NCI-H510A treated with DMSO at 0.1 percent for 48 hours (cell line): ENCODE measurements around the gene HERC4.

Source experiments
- DNase-seq: peaks from one replicate; lab custom pipeline; 2025; lab: John Stamatoyannopoulos, UW

The HERC4 gene, protein sequence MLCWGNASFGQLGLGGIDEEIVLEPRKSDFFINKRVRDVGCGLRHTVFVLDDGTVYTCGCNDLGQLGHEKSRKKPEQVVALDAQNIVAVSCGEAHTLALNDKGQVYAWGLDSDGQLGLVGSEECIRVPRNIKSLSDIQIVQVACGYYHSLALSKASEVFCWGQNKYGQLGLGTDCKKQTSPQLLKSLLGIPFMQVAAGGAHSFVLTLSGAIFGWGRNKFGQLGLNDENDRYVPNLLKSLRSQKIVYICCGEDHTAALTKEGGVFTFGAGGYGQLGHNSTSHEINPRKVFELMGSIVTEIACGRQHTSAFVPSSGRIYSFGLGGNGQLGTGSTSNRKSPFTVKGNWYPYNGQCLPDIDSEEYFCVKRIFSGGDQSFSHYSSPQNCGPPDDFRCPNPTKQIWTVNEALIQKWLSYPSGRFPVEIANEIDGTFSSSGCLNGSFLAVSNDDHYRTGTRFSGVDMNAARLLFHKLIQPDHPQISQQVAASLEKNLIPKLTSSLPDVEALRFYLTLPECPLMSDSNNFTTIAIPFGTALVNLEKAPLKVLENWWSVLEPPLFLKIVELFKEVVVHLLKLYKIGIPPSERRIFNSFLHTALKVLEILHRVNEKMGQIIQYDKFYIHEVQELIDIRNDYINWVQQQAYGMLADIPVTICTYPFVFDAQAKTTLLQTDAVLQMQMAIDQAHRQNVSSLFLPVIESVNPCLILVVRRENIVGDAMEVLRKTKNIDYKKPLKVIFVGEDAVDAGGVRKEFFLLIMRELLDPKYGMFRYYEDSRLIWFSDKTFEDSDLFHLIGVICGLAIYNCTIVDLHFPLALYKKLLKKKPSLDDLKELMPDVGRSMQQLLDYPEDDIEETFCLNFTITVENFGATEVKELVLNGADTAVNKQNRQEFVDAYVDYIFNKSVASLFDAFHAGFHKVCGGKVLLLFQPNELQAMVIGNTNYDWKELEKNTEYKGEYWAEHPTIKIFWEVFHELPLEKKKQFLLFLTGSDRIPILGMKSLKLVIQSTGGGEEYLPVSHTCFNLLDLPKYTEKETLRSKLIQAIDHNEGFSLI

GRCh38 chr10:68074775-68075549, at the start of gene HERC4:
TSS of gene HERC4 (minus strand) at chr10:68075283. CDS start at chr10:68073108, 2,175 bp downstream.
- peak; percentile 85 for DNase-seq

DNA sequence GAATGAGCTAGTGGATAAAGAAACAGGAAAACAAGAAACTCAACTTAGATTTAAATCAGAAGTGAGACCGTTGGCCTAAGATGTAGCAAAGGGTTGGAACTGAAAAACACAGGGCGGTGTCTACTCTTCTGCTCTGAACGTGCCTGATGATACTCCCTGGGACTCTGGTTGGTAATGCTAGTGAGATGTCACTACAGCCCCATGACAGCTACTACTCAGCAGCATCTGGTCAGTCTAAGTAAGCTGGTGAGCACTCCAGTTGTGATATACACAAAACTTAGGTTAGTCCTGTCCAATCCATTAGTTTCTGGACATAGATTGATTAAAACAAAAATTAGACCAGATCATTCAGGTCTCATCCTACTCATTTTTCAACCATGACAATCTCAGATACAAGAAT, 49.6 kb upstream of the HERC4 start:
- DNase-seq, result no peak

DNA sequence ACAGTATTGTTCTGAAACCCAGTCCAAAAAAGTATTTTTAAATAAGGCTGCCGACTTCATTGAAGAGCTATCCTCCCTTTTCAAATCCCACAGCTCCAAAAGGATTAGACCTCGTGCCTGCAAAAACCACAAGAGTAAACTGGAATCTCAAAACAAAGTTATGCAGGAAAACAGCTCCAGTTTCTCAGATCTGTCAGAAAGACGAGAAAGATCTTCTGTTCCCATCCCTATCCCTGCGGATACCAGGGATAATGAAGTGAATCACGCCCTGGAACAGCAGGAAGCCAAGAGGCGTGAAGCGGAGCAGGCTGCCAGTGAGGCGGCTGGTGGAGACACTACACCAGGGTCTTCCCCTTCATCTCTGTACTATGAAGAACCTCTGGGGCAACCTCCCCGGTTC, 46.8 kb upstream of the HERC4 start:
- DNase-seq, result no peak

- no peak for DNase-seq
Observed at GRCh38 chr10:68121020-68121743, 46.1 kb upstream of the HERC4 start.

- DNase-seq, result no peak
Observed at GRCh38 chr10:68118657-68119056, 43.6 kb upstream of the HERC4 start.

- DNase-seq, result no peak
Observed at GRCh38 chr10:68112837-68113236, 37.8 kb upstream of the HERC4 start.

- DNase-seq, result no peak
Observed at GRCh38 chr10:68111584-68111983, 36.5 kb upstream of the HERC4 start.

GRCh38 chr10:68110027-68110426, 34.9 kb upstream of the HERC4 start:
- DNase-seq, result no peak

GRCh38 chr10:68109331-68109730, 34.2 kb upstream of the HERC4 start, which contains the start of gene MYPN:
TSS of gene MYPN (plus strand) at chr10:68109488. CDS start at chr10:68121439, 11,951 bp downstream.
- DNase-seq, result no peak

DNA sequence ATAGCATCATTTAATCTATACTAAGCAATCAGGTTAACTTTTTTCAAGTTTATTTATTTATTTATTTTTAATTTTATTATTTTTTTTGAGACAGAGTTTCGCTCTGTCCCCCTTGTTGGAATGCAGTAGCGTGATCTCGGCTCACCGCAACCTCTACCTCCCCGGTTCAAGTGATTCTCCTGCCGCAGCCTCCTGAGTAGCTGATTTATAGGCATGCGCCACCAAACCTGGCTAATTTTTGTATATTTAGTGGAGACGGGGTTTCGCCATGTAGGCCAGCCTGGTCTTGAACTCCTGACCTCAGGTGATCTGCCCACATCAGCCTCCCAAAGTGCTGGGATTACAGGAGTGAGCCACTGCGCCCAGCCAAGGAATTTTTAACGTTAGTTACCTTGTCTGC, 33.6 kb upstream of the HERC4 start:
- no peak for DNase-seq

DNA sequence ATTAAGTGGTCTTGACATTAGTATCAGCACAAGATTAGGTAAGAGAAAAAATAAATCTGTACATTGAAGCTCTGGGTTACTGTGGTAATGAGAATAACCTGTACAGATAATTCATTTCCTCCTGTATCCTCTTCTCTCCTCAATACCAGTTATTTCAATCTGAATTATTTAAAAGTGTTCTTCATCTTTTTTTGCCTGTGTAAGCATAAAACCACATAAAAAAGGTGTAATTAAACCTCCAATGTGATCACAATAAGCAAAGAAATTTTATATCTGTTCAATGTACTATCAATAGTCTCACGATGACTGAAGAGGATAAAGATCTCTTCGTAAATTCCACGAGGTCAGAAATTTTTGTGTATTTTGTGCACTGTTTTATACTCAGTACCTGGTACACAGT, 33.0 kb upstream of the HERC4 start:
- no peak for DNase-seq

GRCh38 chr10:68107651-68108050, 32.6 kb upstream of the HERC4 start:
- no peak for DNase-seq

GRCh38 chr10:68106656-68107055, 31.6 kb upstream of the HERC4 start:
- no peak for DNase-seq

DNA sequence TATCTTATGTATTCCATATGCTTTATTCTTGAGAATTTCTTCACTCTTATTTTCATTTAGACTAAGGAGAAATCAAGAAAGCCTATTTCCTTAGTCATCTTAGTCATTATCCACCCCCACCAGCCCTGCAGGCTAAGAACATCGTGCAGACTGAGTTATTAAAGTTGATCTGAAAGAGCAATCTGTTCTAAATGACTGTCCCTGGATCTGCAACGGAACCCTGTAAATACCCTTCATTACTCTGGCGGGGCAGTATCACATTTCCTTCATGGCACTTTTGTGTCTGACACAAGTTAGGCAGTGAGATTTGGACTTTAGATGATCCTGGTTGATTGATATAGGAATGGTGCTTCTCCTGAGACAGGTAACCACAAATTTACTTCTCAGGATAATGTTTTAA, 30.7 kb upstream of the HERC4 start:
- DNase-seq, result no peak

DNA sequence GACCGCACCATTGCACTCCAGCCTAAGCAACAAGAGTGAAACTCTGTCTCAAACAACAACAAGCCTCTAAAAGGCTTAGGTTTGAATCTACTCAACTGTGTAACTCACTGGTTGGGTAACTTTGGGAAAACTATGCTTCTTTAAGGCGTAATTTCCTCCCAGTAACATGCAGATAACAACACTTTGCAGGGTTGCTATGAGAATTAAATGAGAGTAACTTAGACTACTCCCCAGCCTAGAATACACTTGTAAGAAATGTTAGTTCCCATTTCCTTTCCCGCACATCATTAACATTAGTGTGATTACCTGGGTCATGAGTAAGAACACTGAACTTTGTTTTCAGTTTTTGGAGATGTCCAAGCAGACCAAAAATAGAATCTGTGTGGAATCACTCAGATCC, 28.8 kb upstream of the HERC4 start:
- DNase-seq, result no peak

DNA sequence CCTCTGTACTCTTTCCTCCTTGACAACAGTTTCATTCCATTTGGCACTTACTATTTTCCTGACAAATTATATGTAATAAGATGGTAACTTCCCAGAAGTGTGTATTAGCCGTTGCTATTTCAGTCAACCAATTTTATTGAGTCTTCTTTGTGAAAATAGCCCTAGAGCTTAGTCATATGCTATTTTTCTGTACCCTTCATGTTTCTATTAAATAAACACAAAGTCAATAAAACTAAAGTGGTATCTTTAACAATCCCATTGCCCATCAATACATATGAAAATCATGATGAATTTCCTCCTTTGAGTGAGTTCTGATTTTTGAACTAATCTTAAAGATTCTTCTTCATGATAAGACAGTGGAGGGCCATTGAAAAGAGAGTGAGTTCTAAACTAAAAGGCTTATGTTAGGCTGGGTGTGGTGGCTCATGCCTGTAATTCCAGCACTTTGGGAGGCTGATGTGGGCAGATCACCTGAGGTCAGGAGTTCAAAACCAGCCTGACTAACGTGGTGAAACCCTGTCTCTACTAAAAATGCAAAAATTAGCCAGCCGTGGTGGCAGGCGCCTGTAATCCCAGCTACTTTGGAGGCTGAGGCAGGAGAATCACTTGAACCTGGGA, 28.3 kb upstream of the HERC4 start:
- no peak for DNase-seq

GRCh38 chr10:68101066-68101465, 26.0 kb upstream of the HERC4 start:
- no peak for DNase-seq

DNA sequence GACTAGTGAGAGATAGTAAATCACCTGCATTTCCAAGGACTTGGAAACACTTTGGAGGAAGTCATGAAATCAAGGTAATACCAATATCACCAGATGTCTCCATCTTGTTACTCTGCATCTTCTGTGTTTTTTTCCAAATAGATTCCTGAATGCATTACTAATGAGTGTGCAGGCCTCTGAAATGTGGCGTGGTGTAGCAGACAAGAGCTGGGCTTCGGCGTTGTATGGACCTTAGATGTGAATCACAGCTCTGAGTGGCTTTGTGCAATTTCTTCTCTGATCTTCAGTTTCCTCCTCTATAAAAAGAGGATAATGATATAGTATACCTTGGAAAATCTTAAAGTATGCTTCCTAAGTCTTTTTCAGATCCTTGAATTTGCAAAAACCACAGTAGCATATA, 24.7 kb upstream of the HERC4 start:
- no peak for DNase-seq

GRCh38 chr10:68096913-68097516, 21.9 kb upstream of the HERC4 start:
- no peak for DNase-seq

DNA sequence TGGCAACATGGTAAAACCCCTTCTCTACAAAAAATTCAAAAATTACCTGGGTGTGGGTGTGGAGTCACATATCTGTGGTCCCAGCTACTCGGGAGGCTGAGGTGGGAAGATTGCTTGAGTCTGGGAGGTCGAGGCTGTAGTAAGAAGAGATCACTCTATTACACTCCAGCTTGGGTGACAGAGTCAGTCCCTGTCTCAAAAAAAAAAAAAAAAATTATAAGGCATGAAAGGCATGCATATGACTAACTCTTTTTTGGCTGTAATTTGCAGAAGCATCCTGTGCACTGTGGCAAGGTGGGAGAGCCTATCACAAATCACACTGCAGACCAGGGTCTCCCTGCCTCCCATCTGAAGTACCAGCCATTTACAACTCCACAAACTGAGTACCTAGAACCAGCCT, 20.1 kb upstream of the HERC4 start:
- no peak for DNase-seq
